ENCODE data around the gene SOCS6.

Gene SOCS6

GRCh38 chr18:70377317-70377799, 88.5 kb downstream of the SOCS6 start:
- no peaks in the 10 kb centered on the region for H3K36me3 ChIP-seq (ENCODE audit: insufficient read depth, low read length)
- H3K4me3 ChIP-seq (ENCODE audit: low read length): no peak overlapping the region
- H2AFZ ChIP-seq (ENCODE audit: low read depth, low read length): no peak overlapping the region
- no peaks in the 10 kb centered on the region for H3K27me3 ChIP-seq (ENCODE audit: insufficient read depth, low read length)
- no peaks in the 10 kb centered on the region for H3K9me3 ChIP-seq (ENCODE audit: low read length)
- peaks cover 9% of the 10 kb centered on the region for H3K4me1 ChIP-seq (ENCODE audit: insufficient read depth, low read length)

GRCh38 chr18:70377857-70378701, 89.2 kb downstream of the SOCS6 start:
- Histone ChIP-seq H3K4me1 (ENCODE audit: insufficient read depth, low read length) (peaks cover 9% of the 10 kb centered on the region), H2AFZ (ENCODE audit: low read depth, low read length) (no peak overlapping the region), H3K9me3 (ENCODE audit: low read length) (no peaks in the 10 kb centered on the region), H3K36me3 (ENCODE audit: insufficient read depth, low read length) (no peaks in the 10 kb centered on the region), H3K4me3 (ENCODE audit: low read length) (no peak overlapping the region), H3K27me3 (ENCODE audit: insufficient read depth, low read length) (no peaks in the 10 kb centered on the region)
